GM12873 (cell line): ENCODE measurements around the gene ELK3.

Experiments used
- TF ChIP-seq, protein P1 (sequence below): IDR thresholded peaks from 2 replicates; pipeline ENCODE4 v1.5.1; 2012; ENCODE audit warnings: low read depth, mild to moderate bottlenecking, moderate library complexity, low read length, control low read depth; ENCODE audit not compliant: insufficient read depth; ENCODE audit errors: missing control alignments

Gene ELK3

GRCh38 chr12:96156211-96156610 lies 38.0 kb upstream of the ELK3 start:
- TF ChIP-seq, protein P1, sequence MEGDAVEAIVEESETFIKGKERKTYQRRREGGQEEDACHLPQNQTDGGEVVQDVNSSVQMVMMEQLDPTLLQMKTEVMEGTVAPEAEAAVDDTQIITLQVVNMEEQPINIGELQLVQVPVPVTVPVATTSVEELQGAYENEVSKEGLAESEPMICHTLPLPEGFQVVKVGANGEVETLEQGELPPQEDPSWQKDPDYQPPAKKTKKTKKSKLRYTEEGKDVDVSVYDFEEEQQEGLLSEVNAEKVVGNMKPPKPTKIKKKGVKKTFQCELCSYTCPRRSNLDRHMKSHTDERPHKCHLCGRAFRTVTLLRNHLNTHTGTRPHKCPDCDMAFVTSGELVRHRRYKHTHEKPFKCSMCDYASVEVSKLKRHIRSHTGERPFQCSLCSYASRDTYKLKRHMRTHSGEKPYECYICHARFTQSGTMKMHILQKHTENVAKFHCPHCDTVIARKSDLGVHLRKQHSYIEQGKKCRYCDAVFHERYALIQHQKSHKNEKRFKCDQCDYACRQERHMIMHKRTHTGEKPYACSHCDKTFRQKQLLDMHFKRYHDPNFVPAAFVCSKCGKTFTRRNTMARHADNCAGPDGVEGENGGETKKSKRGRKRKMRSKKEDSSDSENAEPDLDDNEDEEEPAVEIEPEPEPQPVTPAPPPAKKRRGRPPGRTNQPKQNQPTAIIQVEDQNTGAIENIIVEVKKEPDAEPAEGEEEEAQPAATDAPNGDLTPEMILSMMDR = no peak

- TF ChIP-seq, protein P1 = no peak
Measured at GRCh38 chr12:96157427-96157826, 36.7 kb upstream of the ELK3 start.

GRCh38 chr12:96164951-96165811 lies 29.0 kb upstream of the ELK3 start:
- TF ChIP-seq, protein P1 = no peak

DNA sequence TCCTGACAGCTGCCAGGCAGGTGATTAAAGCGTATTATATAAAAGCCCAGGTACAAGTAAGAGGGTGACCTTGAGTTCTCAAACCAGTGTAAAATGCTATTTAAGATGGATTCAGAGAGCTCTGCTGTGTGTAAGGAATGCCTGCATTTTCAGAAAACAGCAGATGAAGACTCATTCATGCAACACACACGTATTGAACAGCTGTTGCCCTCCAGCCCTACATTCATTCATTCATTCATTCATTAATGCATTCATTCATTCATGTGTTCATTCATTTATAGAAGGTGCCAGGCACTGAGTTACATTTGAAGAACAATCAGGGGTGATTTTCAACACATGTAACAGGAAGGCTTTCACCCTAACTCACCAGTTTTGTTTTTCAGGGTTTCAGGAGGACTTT lies 27.4 kb upstream of the ELK3 start:
- TF ChIP-seq, protein P1 = no peak

GRCh38 chr12:96167492-96167891 lies 26.7 kb upstream of the ELK3 start:
- TF ChIP-seq, protein P1 = no peak

- TF ChIP-seq, protein P1 = no peak
Measured at GRCh38 chr12:96170328-96170727, 23.8 kb upstream of the ELK3 start.

DNA sequence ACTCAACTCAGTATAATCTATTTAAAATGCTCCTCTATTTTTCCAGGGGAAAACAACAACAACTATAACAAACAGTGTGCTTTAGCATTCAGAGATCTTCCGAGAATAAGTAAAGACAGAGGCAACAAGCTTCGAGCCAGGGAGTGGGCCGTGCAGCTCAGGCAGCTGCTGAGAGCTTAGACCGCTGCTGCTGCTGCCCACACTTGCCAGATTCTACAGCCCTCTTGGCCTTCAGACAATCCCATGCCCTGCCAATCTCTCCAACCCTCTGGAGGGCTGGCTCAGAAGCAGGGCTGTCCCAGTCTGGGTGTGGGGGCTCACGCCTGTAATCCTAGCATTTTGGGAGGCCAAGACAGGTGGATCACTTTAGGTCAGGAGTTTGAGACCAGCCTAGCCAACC lies 23.4 kb upstream of the ELK3 start:
- TF ChIP-seq, protein P1 = no peak
